BLaER1 (cell line): ENCODE measurements around the gene TBC1D19.
"Not testable (repeated sequence)": the region's sequence is repeated elsewhere in the genome, so short reads cannot be mapped to it uniquely, and the experiment has no call there.

Experiments
- H3K27ac ChIP-seq: shearing (Covaris generic); formaldehyde crosslinking; 2 replicates; pipeline ENCODE4 v1.8.1; 2022
- H3K27me3 ChIP-seq: shearing (Covaris generic); formaldehyde crosslinking; 2 replicates; pipeline ENCODE4 v1.8.1; 2022
- H3K36me3 ChIP-seq: shearing (Covaris generic); formaldehyde crosslinking; 2 replicates; pipeline ENCODE4 v1.8.1; 2022
- H3K4me1 ChIP-seq: shearing (Covaris generic); formaldehyde crosslinking; 2 replicates; pipeline ENCODE4 v1.8.1; 2022
- H3K4me2 ChIP-seq: shearing (Covaris generic); formaldehyde crosslinking; 2 replicates; pipeline ENCODE4 v1.8.1; 2022
- H3K4me3 ChIP-seq: shearing (Covaris generic); formaldehyde crosslinking; 2 replicates; pipeline ENCODE4 v1.8.1; 2022
- H3K9ac ChIP-seq: shearing (Covaris generic); formaldehyde crosslinking; 2 replicates; pipeline ENCODE4 v1.8.1; 2022
- H3K9me3 ChIP-seq: shearing (Covaris generic); formaldehyde crosslinking; 2 replicates; pipeline ENCODE4 v1.8.1; 2022
- H4K20me1 ChIP-seq: shearing (Covaris generic); formaldehyde crosslinking; 2 replicates; pipeline ENCODE4 v1.8.1; 2022
- Cebpa-rat ChIP-seq: shearing (Covaris generic); IDR thresholded peaks from 2 replicates; pipeline ENCODE4 v1.8.1; 2022

Gene TBC1D19

GRCh38 chr4:26670903-26671537 is 87.1 kb downstream of the TBC1D19 start:
- Histone ChIP-seq H3K36me3 (no peaks in the 10 kb centered on the region), H3K27me3 (no peaks in the 10 kb centered on the region), H3K4me3 (no peak overlapping the region), H3K9me3 (no peaks in the 10 kb centered on the region), H4K20me1 (no peaks in the 10 kb centered on the region), H3K4me2 (no peak overlapping the region), H3K9ac (no peak overlapping the region), H3K27ac (no peak overlapping the region), H3K4me1 (peaks cover 5% of the 10 kb centered on the region; the same call in 1 of the 2 replicates)
- no peak for TF ChIP-seq Cebpa-rat

- not testable (repeated sequence) for H3K27ac ChIP-seq, H3K27me3 ChIP-seq, H3K4me2 ChIP-seq, H3K9ac ChIP-seq, H3K4me1 ChIP-seq, H4K20me1 ChIP-seq
- Histone ChIP-seq H3K36me3 (peaks cover 35% of the 10 kb centered on the region), H3K4me3 (peak overlapping the region; percentile 12; the same call in 1 of the 2 replicates), H3K9me3 (peaks cover 48% of the 10 kb centered on the region)
These were observed 95.3 kb downstream of the TBC1D19 start for GRCh38 chr4:26679040-26679695.

- Histone ChIP-seq H3K4me2 (no peak overlapping the region), H3K4me3 (no peak overlapping the region), H3K9me3 (peaks cover 40% of the 10 kb centered on the region), H3K27ac (no peak overlapping the region), H3K9ac (no peak overlapping the region), H4K20me1 (no peaks in the 10 kb centered on the region), H3K27me3 (no peaks in the 10 kb centered on the region), H3K36me3 (peaks cover 30% of the 10 kb centered on the region), H3K4me1 (no peaks in the 10 kb centered on the region)
- TF ChIP-seq Cebpa-rat: no peak
These were observed 98.6 kb downstream of the TBC1D19 start for GRCh38 chr4:26682436-26682835.

- Histone ChIP-seq H4K20me1 (no peaks in the 10 kb centered on the region), H3K36me3 (0 out of 2 replicates have a peak, but pooled peaks cover 3% of the 10 kb centered on the region), H3K27me3 (no peaks in the 10 kb centered on the region), H3K9ac (no peak overlapping the region), H3K4me3 (no peak overlapping the region), H3K4me2 (no peak overlapping the region), H3K9me3 (peaks cover 16% of the 10 kb centered on the region), H3K4me1 (no peaks in the 10 kb centered on the region), H3K27ac (no peak overlapping the region)
- no peak for TF ChIP-seq Cebpa-rat
These were observed 101.4 kb downstream of the TBC1D19 start for GRCh38 chr4:26685250-26685649.

GRCh38 chr4:26687728-26688127 is 103.8 kb downstream of the TBC1D19 start:
- no peak overlapping the region for H3K27ac ChIP-seq
- H3K4me1 ChIP-seq: no peaks in the 10 kb centered on the region
- H3K4me2 ChIP-seq: no peak overlapping the region
- H4K20me1 ChIP-seq: no peaks in the 10 kb centered on the region
- H3K27me3 ChIP-seq: no peaks in the 10 kb centered on the region
- H3K9ac ChIP-seq: no peak overlapping the region
- H3K36me3 ChIP-seq: 0 out of 2 replicates have a peak, but pooled peaks cover 8% of the 10 kb centered on the region
- TF ChIP-seq Cebpa-rat: no peak
- peaks cover 8% of the 10 kb centered on the region; the same call in 1 of the 2 replicates for H3K9me3 ChIP-seq
- H3K4me3 ChIP-seq: no peak overlapping the region

GRCh38 chr4:26690506-26690905 is 106.6 kb downstream of the TBC1D19 start:
- Histone ChIP-seq H3K9me3 (peaks cover 22% of the 10 kb centered on the region), H3K27ac (no peak overlapping the region), H4K20me1 (no peaks in the 10 kb centered on the region), H3K27me3 (no peaks in the 10 kb centered on the region), H3K4me2 (no peak overlapping the region), H3K4me3 (no peak overlapping the region), H3K36me3 (0 out of 2 replicates have a peak, but pooled peaks cover 4% of the 10 kb centered on the region), H3K4me1 (no peaks in the 10 kb centered on the region), H3K9ac (no peak overlapping the region)
- TF ChIP-seq Cebpa-rat: no peak

- H3K9me3 ChIP-seq: peaks cover 22% of the 10 kb centered on the region
- no peaks in the 10 kb centered on the region for H3K27me3 ChIP-seq
- H3K4me3 ChIP-seq: no peak overlapping the region
- H3K4me2 ChIP-seq: no peak overlapping the region
- H3K36me3 ChIP-seq: 0 out of 2 replicates have a peak, but pooled peaks cover 4% of the 10 kb centered on the region
- no peak for TF ChIP-seq Cebpa-rat
- H4K20me1 ChIP-seq: no peaks in the 10 kb centered on the region
- no peak overlapping the region for H3K9ac ChIP-seq
- no peaks in the 10 kb centered on the region for H3K4me1 ChIP-seq
- no peak overlapping the region for H3K27ac ChIP-seq
These were observed 108.3 kb downstream of the TBC1D19 start for GRCh38 chr4:26692014-26692726.

- H3K4me1 ChIP-seq, H3K27ac ChIP-seq, H3K27me3 ChIP-seq, H3K4me2 ChIP-seq, H4K20me1 ChIP-seq, H3K4me3 ChIP-seq, H3K9ac ChIP-seq, H3K36me3 ChIP-seq: not testable (repeated sequence)
- peaks cover 22% of the 10 kb centered on the region for H3K9me3 ChIP-seq
These were observed 110.2 kb downstream of the TBC1D19 start for GRCh38 chr4:26694131-26694530.

- TF ChIP-seq Cebpa-rat: no peak
- no peaks in the 10 kb centered on the region for H3K27me3 ChIP-seq
- no peak overlapping the region for H3K9ac ChIP-seq
- H3K36me3 ChIP-seq: no peaks in the 10 kb centered on the region
- H3K9me3 ChIP-seq: peaks cover 2% of the 10 kb centered on the region; the same call in 1 of the 2 replicates
- H3K27ac ChIP-seq: no peak overlapping the region
- H3K4me3 ChIP-seq: no peak overlapping the region
- H3K4me1 ChIP-seq: no peaks in the 10 kb centered on the region
- no peaks in the 10 kb centered on the region for H4K20me1 ChIP-seq
- H3K4me2 ChIP-seq: no peak overlapping the region
These were observed 116.2 kb downstream of the TBC1D19 start for GRCh38 chr4:26700110-26700509.

- no peaks in the 10 kb centered on the region for H3K9me3 ChIP-seq
- H3K9ac ChIP-seq: no peak overlapping the region
- no peak for TF ChIP-seq Cebpa-rat
- no peaks in the 10 kb centered on the region for H3K36me3 ChIP-seq
- H3K4me3 ChIP-seq: no peak overlapping the region
- no peaks in the 10 kb centered on the region for H3K4me1 ChIP-seq
- H3K27ac ChIP-seq: no peak overlapping the region
- no peaks in the 10 kb centered on the region for H4K20me1 ChIP-seq
- no peak overlapping the region for H3K4me2 ChIP-seq
- no peaks in the 10 kb centered on the region for H3K27me3 ChIP-seq
These were observed 117.2 kb downstream of the TBC1D19 start for GRCh38 chr4:26701095-26701494.
